Keratinocyte (primary cell): Measurements from ENCODE around the gene ACOT7. TPM values are rescaled to one million over a fixed set of nuclear protein-coding genes. Genes with fewer than 3 reads are reported as not detected.

Experiments
- DNase-seq: peaks from one replicate; pipeline ENCODE4 v3.0.0-alpha.2; 2011; ENCODE audit warnings: low read depth, missing footprints, low spot score
- FAIRE-seq: peaks from 2 replicates; lab custom pipeline; 2011; peaks lifted over from hg19 to GRCh38; lab: Jason Lieb, UNC
- H2AFZ ChIP-seq: 2 replicates; pipeline ENCODE4 v1.6.0; 2012; ENCODE audit warnings: low read length, control low read depth, inconsistent platforms; ENCODE audit not compliant: control insufficient read depth
- H3K27ac ChIP-seq: 2 replicates; pipeline ENCODE4 v1.5.1; 2011; ENCODE audit warnings: low read length; ENCODE audit not compliant: control insufficient read depth, insufficient read depth
- H3K27me3 ChIP-seq: 3 replicates; pipeline ENCODE4 v1.6.0; 2011; ENCODE audit warnings: low read length; ENCODE audit not compliant: control insufficient read depth, insufficient read depth; ENCODE audit errors: extremely low read depth
- H3K36me3 ChIP-seq, 2 experiments: 2 replicates in 1 of 2; 3 replicates in 1 of 2; pipeline ENCODE4 v1.5.1; 2011; ENCODE audit warnings: low read length in 2 of 2, mild to moderate bottlenecking in 1 of 2; ENCODE audit not compliant: control insufficient read depth in 2 of 2, insufficient read depth in 2 of 2; ENCODE audit errors: extremely low read depth in 1 of 2
- H3K4me1 ChIP-seq: 3 replicates; pipeline ENCODE4 v1.5.1; 2011; ENCODE audit warnings: low read length; ENCODE audit not compliant: control insufficient read depth, insufficient read depth; ENCODE audit errors: extremely low read depth
- H3K4me2 ChIP-seq: 3 replicates; pipeline ENCODE4 v1.6.0; 2011; ENCODE audit warnings: low read depth, low read length; ENCODE audit not compliant: control insufficient read depth, insufficient read depth; ENCODE audit errors: extremely low read depth
- H3K4me3 ChIP-seq, 3 experiments: fragments of 200-600 bp in 1 of 3; sonication (generic) in 1 of 3; 2 replicates in 2 of 3; 3 replicates in 1 of 3; pipeline ENCODE4 v1.5.1; 2011 to 2016; ENCODE audit warnings: low read length in 3 of 3, mild to moderate bottlenecking in 3 of 3, control low read depth in 2 of 3, inconsistent platforms in 1 of 3, low read depth in 1 of 3, mixed read lengths in 1 of 3, mixed run types in 1 of 3, moderate library complexity in 1 of 3; ENCODE audit not compliant: control insufficient read depth in 2 of 3, insufficient read depth in 2 of 3; ENCODE audit errors: extremely low read depth in 1 of 3
- H3K79me2 ChIP-seq: 2 replicates; pipeline ENCODE4 v1.6.0; 2012; ENCODE audit warnings: low read length; ENCODE audit not compliant: control insufficient read depth, insufficient read depth
- H3K9ac ChIP-seq: 3 replicates; pipeline ENCODE4 v1.6.0; 2011; ENCODE audit warnings: low read length; ENCODE audit not compliant: control insufficient read depth, insufficient read depth; ENCODE audit errors: extremely low read depth
- H3K9me1 ChIP-seq: 3 replicates; pipeline ENCODE4 v1.6.0; 2011; ENCODE audit warnings: low read length; ENCODE audit not compliant: control insufficient read depth, insufficient read depth; ENCODE audit errors: extremely low read depth
- H3K9me3 ChIP-seq: 2 replicates; pipeline ENCODE4 v1.5.1; 2012; ENCODE audit warnings: low read depth, low read length; ENCODE audit not compliant: control insufficient read depth
- H4K20me1 ChIP-seq: 3 replicates; pipeline ENCODE4 v1.6.0; 2011; ENCODE audit warnings: low read length; ENCODE audit not compliant: control insufficient read depth, insufficient read depth; ENCODE audit errors: extremely low read depth
- CTCF ChIP-seq, 3 experiments: IDR thresholded peaks in 1 of 3; conservative IDR thresholded peaks in 1 of 3; optimal IDR thresholded peaks in 1 of 3; 2 replicates in 2 of 3; 3 replicates in 1 of 3; pipeline versions ENCODE3 to v1.5.1; 2011; ENCODE audit warnings: low read length in 3 of 3, mild to moderate bottlenecking in 3 of 3, moderate library complexity in 2 of 3, control low read depth in 1 of 3, inconsistent platforms in 1 of 3; ENCODE audit not compliant: insufficient read depth in 2 of 3; ENCODE audit errors: extremely low read depth in 1 of 3
- EZH2 ChIP-seq: IDR thresholded peaks from one replicate; pipeline ENCODE4 v1.6.1; 2012; ENCODE audit warnings: inconsistent platforms, mild to moderate bottlenecking, low read length, moderate library complexity
- dilution Hi-C: fragments of 300-500 bp; cut with MboI; formaldehyde crosslinking; loops from one replicate; pipeline ENCODE4 v1.7.0; 2020; ENCODE audit warnings: low sequenced_read_pairs; ENCODE audit not compliant: extremely low pct_ligation_motif_present
- polyA plus RNA-seq, 5 experiments: library from polyadenylated mRNA; depleted of rRNA in 3 of 5; stranded (reverse) in 3 of 5; stranded (forward) in 1 of 5; unstranded in 1 of 5; fragments of >200 nt; gene quantifications; 1 replicate in 1 of 5; 2 replicates in 3 of 5; 3 replicates in 1 of 5; pipeline versions ENCODE4 v1.2.1 to v1.2.3, GENCODE V29; 2011 to 2012; ENCODE audit warnings: missing spikeins in 2 of 5, low read depth in 1 of 5, low replicate concordance in 1 of 5

Gene ACOT7
- polyA plus RNA-seq, 1 donor (not counting 4 experiments of a cell fraction or from before 2014, with no cell fraction given), result 226 TPM

DNA sequence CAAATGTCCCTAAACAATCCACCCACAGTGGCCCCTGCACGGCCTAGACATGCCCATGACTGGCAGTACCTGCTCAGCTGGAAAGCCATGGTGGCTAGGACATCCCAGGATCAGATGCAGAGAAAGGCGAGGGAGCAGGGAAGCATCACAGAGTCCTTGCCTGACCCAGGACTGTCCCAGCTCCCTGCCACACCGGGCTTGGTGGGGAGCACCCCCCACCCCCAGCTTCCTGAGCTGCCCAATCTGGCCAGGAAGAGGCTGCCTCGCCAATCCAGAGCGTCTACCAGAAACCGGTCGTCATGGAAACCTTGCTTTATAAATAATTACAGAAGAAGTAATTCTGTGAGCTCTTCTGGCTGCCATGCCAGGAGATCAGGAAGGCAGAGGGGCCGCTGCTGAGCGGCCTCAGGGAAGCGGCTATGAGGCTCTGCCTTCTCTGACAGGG, 34.8 kb downstream of the ACOT7 start:
- TF ChIP-seq CTCF (optimal IDR thresholded peaks at IDR 0.05 in 1 of 3, IDR thresholded peaks at IDR 0.05 in 1 of 3, conservative IDR thresholded peaks at IDR 0.05 in 1 of 3; ENCODE audit: extremely low read depth in 1 of 3, insufficient read depth in 2 of 3, low read length in 3 of 3) (no peak), EZH2 (no peak)
- Histone ChIP-seq H3K27ac (peak overlapping the region; percentile 84), H3K4me1 (peaks cover 64% of the 10 kb centered on the region), H3K4me3 (peak overlapping the region in 2 of 3 experiments; percentile 13 to 35), H2AFZ (no peak overlapping the region), H3K4me2 (peak overlapping the region; percentile 81), H3K9me1 (peaks cover 6% of the 10 kb centered on the region), H3K9me3 (no peaks in the 10 kb centered on the region), H3K27me3 (no peaks in the 10 kb centered on the region), H3K79me2 (peaks cover 78% of the 10 kb centered on the region), H3K9ac (peak overlapping the region; percentile 69), H3K36me3 (peaks cover 6 to 7% of the 10 kb centered on the region in 2 experiments), H4K20me1 (peaks cover 4% of the 10 kb centered on the region)
- dilution Hi-C loops, result no loop called here
- FAIRE-seq, result peak; percentile 26
- no peak for DNase-seq

- dilution Hi-C loops, result no loop called here
- Histone ChIP-seq H3K4me3 (peak overlapping the region in 2 of 3 experiments; percentile 20 to 35), H3K9me3 (no peaks in the 10 kb centered on the region), H2AFZ (no peak overlapping the region), H3K27me3 (no peaks in the 10 kb centered on the region), H3K9ac (peak overlapping the region; percentile 69), H3K4me2 (peak overlapping the region; percentile 81), H3K27ac (peak overlapping the region; percentile 84), H3K36me3 (peaks cover 6 to 7% of the 10 kb centered on the region in 2 experiments), H3K4me1 (peaks cover 65% of the 10 kb centered on the region), H3K79me2 (peaks cover 81% of the 10 kb centered on the region), H4K20me1 (peaks cover 4% of the 10 kb centered on the region), H3K9me1 (peaks cover 6% of the 10 kb centered on the region)
- peak; percentile 41 for DNase-seq
- TF ChIP-seq EZH2 (no peak), CTCF (optimal IDR thresholded peaks at IDR 0.05 in 1 of 3, IDR thresholded peaks at IDR 0.05 in 1 of 3, conservative IDR thresholded peaks at IDR 0.05 in 1 of 3; ENCODE audit: extremely low read depth in 1 of 3, insufficient read depth in 2 of 3, low read length in 3 of 3) (no peak)
- FAIRE-seq, result peak; percentile 60
Measured at GRCh38 chr1:6358144-6358624, 35.4 kb downstream of the ACOT7 start.
